ENCODE measurements around the gene ANO10. TPM values are rescaled to one million over a fixed set of nuclear protein-coding genes. Genes with fewer than 3 reads are reported as not detected.

The ANO10 gene
- total and polyA plus RNA-seq, 2 of the 8 experiments (the other 6 are each of a cell fraction or from before 2014, with no cell fraction given) = 38.0 to 53.2 TPM

- H3K27me3 ChIP-seq (replicated peaks in 1 of 4; ENCODE audit: control insufficient read depth in 3 of 4, extremely low read depth in 1 of 4, insufficient read depth in 3 of 4, low read length in 3 of 4) = no peaks in the 10 kb centered on the region
- no peak overlapping the region for H2BK20ac ChIP-seq (ENCODE audit: low read length)
- no peaks in the 10 kb centered on the region for H4K20me1 ChIP-seq (replicated peaks in 1 of 2; ENCODE audit: control insufficient read depth in 1 of 2, insufficient read depth in 2 of 2, low read length in 2 of 2)
- H3K36me3 ChIP-seq (ENCODE audit: control insufficient read depth in 2 of 4, insufficient read depth in 4 of 4, low read length in 3 of 4) = peaks cover 0 to 11% (median 0%) of the 10 kb centered on the region in 4 experiments; a peak in 1 of 8 replicates
- no peak overlapping the region for H3K9ac ChIP-seq (replicated peaks in 1 of 4; ENCODE audit: extremely low read depth in 1 of 4, low read depth in 3 of 4, low read length in 3 of 4)
- no peak overlapping the region for H3K14ac ChIP-seq (ENCODE audit: insufficient read length)
- H4K91ac ChIP-seq (replicated peaks; ENCODE audit: insufficient read length, low read length) = no peak overlapping the region
- no peak overlapping the region for H2BK5ac ChIP-seq (ENCODE audit: low read depth, low read length)
- no peak overlapping the region for H3K23ac ChIP-seq (ENCODE audit: insufficient read length)
- H3K4me3 ChIP-seq (ENCODE audit: extremely low read depth in 1 of 4, insufficient read depth in 2 of 4, low read depth in 3 of 4, low read length in 4 of 4) = no peak overlapping the region
- H2AK5ac ChIP-seq (ENCODE audit: low read depth, low read length) = no peak overlapping the region
- POLR2A ChIA-PET (ENCODE audit: partially characterized antibody) = no interaction called here
- no peak overlapping the region for H3K27ac ChIP-seq (ENCODE audit: low read depth, low read length)
- peaks cover 0 to 9% (median 3%) of the 10 kb centered on the region in 4 experiments; a peak in 4 of 7 replicates for H3K4me1 ChIP-seq (replicated peaks in 1 of 4; ENCODE audit: control insufficient read depth in 3 of 4, insufficient read depth in 4 of 4, low read length in 3 of 4)
- H3K56ac ChIP-seq (replicated peaks; ENCODE audit: insufficient read length, low read depth, low read length) = no peak overlapping the region
- H2BK15ac ChIP-seq (ENCODE audit: low read length) = no peak overlapping the region
- H2BK120ac ChIP-seq (replicated peaks; ENCODE audit: low read depth, low read length) = no peak overlapping the region
- no peak overlapping the region for H2AFZ ChIP-seq (ENCODE audit: low read length)
- FAIRE-seq (no peak), DNase-seq (ENCODE audit: low read depth in 1 of 2, low spot score in 2 of 2) (no peak)
- H3K18ac ChIP-seq (ENCODE audit: extremely low read depth, low read length) = no peak overlapping the region
- H3K79me2 ChIP-seq (ENCODE audit: control insufficient read depth in 1 of 2, insufficient read depth in 2 of 2, low read length in 2 of 2) = no peaks in the 10 kb centered on the region
- H3K23me2 ChIP-seq (ENCODE audit: low read depth, low read length) = no peaks in the 10 kb centered on the region
- no peak overlapping the region for H3K4ac ChIP-seq (replicated peaks; ENCODE audit: insufficient read length, low read depth, low read length)
- H4K8ac ChIP-seq (ENCODE audit: extremely low read depth, insufficient read depth, low read length) = no peak overlapping the region
- H3K79me1 ChIP-seq (ENCODE audit: low read depth, low read length) = no peaks in the 10 kb centered on the region
- H2BK12ac ChIP-seq (ENCODE audit: low read depth, low read length) = no peak overlapping the region
- no peaks in the 10 kb centered on the region for H3K9me3 ChIP-seq (ENCODE audit: insufficient read depth in 2 of 2, low read depth in 1 of 2, low read length in 1 of 2)
- H3K4me2 ChIP-seq (ENCODE audit: insufficient read depth in 1 of 2, low read depth in 2 of 2, low read length in 2 of 2) = no peak overlapping the region
- no peak overlapping the region for H4K5ac ChIP-seq (ENCODE audit: insufficient read length, low read depth, low read length)
- CTCF ChIA-PET (ENCODE audit: partially characterized antibody) = no interaction called here
- 96% methylated on average over 2 of the region's 2 CpGs; no CpG with 5 or more reads in 1 of the 2 experiments for WGBS, 2 experiments (ENCODE audit: extremely low coverage in 1 of 2, insufficient coverage in 1 of 2, insufficient read length in 1 of 2, insufficient replicate concordance in 2 of 2, low coverage in 1 of 2, low lambda C conversion rate in 2 of 2, missing lambda C conversion rate in 1 of 2)
- TF ChIP-seq EP300 (IDR thresholded peaks at IDR 0.05; ENCODE audit: borderline replicate concordance in 1 of 2, low read depth in 2 of 2, low read length in 2 of 2) = no peak
- no peak for TF ChIP-seq RBBP5 (IDR thresholded peaks at IDR 0.05; ENCODE audit: borderline replicate concordance, low read depth, low read length)
- TF ChIP-seq POU5F1 (IDR thresholded peaks at IDR 0.05; ENCODE audit: low read depth, low read length) = no peak
- no peak for TF ChIP-seq CHD2 (IDR thresholded peaks at IDR 0.05; ENCODE audit: low read length)
- no peak for TF ChIP-seq POLR2AphosphoS5 (IDR thresholded peaks at IDR 0.05; ENCODE audit: low read depth, low read length)
- no peak for TF ChIP-seq RNF2 (IDR thresholded peaks at IDR 0.05; ENCODE audit: borderline replicate concordance, low read depth, low read length, missing control alignments, poor library complexity, severe bottlenecking)
- TF ChIP-seq NRF1 (IDR thresholded peaks at IDR 0.05; ENCODE audit: low read depth, low read length) = no peak
- TF ChIP-seq YY1 (IDR thresholded peaks at IDR 0.05; ENCODE audit: low read depth, low read length) = no peak
These were observed 189.3 kb downstream of the ANO10 start for GRCh38 chr3:43432462-43432861.

All from H1 (cell line).